HG03565 (cell line): ENCODE data around the gene STARD10.

Experiments used
- ATAC-seq: cut with Tn5 transposase; IDR thresholded peaks from one replicate; pipeline ENCODE4 v1.9.1; 2021; ENCODE audit warnings: mild to moderate bottlenecking, moderate library complexity; ENCODE audit not compliant: unreplicated experiment

STARD10 gene

GRCh38 chr11:72781313-72782080 lies 12.3 kb downstream of the STARD10 start:
- no peak for ATAC-seq

DNA sequence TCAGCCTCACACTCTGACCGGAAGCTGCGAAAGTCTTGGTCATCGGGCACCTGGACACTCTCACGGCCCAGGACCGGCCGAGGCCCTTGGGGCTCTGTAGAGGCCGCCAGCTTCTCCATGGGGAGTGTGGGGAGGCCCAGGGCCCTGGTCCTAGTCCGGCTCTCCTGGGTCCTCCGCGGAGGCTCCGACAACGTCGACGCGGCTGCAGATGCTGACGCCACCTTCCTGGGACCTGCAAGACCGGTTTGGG lies 12.9 kb downstream of the STARD10 start:
- ATAC-seq: no peak

DNA sequence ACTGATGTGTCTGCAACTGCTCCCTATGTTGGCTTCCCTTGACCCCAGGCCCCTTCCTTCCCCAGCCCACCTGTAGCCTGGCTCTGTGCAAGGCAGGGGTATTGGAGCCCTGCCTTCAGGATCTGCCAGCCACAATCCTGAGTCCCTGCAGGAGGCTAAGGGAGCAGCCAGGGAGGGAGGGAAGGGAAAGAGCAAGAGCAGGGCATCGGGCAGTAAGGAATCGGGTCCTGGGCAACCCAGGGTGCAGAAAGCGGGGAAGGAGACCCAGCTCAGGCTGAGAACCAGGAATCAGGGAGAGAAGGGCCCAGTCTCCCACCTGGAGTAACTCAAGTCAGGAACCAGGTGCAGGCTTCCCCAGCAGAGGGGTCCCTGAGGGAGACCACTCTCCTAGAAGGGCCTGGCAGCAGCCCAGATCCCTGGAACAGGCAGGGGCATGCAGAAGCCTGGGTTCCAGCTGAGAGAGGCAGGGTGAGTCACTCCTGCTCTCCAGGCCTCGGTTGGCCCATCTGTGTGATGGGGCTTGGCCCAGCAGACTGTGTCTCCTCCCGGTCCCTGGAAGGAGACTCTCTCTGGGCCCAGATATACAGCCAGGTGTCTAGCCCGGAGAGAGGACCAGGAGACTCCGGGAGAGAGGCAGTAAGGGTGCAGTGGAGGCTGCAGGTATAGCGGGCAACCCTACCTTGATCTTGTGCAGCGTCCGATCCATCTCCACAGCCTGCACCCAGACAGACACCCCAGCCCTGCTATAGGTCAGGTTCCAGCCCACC lies 13.4 kb downstream of the STARD10 start:
- ATAC-seq: no peak

GRCh38 chr11:72779495-72780128 lies 14.2 kb downstream of the STARD10 start:
- ATAC-seq: no peak

DNA sequence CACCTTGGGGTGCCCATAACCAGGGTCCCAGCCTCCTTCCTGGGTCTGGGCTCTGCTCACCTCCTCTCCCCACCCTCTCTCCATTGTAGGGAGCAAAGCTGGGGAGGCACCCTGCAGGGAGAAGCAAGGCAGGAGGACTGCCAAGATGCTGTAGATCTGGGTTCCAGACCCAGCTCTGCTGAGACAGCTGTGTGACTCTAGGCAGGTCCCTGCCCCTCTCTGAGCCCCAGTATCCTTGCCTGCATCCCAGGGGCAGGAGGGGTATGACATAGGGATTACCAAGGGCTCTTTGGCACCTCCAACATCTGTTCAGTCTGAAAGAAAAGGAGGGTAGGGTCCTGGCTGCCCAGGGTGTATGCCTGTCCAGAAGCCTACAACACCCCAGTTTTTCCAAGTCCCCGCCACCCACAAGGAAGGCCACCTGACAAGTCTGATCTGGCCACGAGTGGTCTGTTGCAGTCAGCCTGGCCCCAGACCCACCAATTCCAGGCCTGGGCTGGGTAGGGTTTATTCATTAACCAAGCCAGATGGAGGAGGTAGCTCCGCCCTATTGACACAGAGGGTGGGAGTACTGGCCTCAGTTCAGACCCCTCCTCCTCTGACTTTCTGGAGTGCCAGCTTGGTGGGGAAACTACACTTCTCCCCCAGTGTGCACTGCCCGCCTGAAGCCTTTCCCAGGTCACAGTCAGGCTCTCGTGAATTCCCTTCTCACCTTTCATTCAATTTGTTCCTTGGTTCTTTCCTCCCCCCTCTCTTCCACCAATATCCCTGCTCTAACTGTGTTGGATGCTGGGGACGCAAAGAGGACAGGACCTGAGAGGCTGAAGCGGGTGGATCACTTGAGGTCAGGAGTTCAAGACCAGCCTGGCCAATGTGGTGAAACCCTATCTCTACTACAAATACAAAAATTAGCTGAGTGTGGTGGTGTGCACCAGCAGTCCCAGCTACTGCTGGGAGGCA lies 15.0 kb downstream of the STARD10 start:
- no peak for ATAC-seq

DNA sequence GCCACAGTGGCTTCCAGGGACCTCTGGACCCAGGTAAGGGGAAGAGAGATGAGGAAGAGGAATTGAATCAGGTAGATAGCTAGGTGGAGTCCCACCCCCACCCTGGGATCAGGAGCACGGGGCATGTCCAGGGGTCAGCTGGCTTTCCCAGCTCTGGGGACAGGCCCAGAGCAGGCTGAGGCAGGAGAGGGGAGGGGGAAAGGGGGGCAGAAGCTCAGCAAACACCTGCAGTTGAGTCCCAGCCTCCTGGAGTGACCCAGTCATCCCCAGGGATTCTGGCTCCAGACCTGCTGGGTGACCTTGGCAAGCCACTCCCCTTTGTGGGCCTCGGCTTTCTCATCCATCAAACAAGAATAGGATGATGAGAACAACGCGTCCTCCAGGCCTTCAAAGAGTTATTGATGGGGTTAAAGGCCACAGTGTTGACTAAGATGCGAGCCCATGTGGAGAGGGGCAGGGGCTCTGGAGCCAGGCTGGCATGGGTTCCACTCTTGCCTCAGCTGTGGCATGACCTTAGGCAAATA lies 16.0 kb downstream of the STARD10 start:
- ATAC-seq: no peak

- ATAC-seq: no peak
Measured at GRCh38 chr11:72776844-72777754, 16.7 kb downstream of the STARD10 start.

GRCh38 chr11:72776117-72776843 lies 17.6 kb downstream of the STARD10 start:
- no peak for ATAC-seq

DNA sequence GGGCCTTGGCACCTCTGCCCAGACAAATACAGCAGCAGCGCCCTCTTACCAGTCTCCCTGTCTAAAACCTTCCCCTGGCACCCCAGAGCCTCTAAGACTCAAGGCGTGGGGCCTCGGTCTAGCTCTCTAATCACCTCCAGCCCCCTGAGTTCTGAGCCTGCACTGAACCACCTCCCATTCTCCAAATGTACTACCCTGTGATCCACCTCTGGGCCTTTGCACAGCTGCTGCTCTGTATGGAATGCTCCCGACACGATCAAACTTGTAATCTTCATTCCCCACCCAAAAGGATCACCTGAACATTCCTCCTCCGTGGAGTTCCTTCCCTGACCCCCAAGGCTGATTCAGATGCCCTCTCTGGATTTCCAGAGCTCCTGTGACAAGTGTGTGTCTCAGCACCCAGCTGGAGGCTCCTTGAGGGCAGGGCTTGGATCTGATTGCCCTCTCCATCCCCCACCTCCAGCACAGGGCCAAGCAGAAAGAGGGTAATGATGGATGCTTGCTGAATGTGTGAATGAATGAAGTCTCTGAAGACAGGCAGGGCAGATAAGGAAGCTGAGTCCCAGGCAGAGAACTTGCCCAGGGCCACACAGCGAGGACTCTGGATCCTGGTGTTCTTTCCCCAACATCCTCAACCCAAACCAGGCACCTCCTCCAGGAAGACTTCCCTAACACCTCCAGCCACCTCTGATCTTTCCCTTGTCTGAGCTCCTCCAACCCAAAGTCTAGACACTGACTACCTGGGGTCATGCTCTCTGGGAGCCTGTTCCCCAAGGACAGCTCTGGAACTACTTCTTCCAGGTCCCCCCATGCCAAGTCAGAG lies 18.3 kb downstream of the STARD10 start:
- no peak for ATAC-seq

GRCh38 chr11:72774499-72774898 lies 19.3 kb downstream of the STARD10 start:
- no peak for ATAC-seq

GRCh38 chr11:72773696-72774095 lies 20.2 kb downstream of the STARD10 start:
- ATAC-seq: no peak

DNA sequence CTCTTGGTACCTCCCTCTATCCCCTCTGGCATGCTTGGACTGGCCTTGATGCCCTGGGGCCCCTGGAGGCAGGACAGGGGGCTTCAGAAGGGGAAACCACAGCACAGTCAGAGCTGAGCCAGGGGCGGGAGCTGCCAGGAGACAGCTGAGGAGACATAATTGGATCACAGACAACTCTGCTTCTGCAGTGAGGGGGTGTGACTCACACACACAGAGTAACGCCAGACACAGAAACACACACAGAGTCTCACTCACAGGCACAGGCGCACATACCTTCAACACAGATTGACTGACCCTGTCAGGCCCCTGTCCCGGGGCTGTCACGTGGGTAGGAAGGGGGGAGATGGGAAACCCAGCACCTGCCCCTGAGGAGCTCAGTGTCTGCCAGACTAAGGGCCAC lies 20.6 kb downstream of the STARD10 start:
- no peak for ATAC-seq

- no peak for ATAC-seq
Measured at GRCh38 chr11:72772059-72772458, 21.8 kb downstream of the STARD10 start.

GRCh38 chr11:72771507-72771906 lies 22.3 kb downstream of the STARD10 start:
- ATAC-seq: no peak

DNA sequence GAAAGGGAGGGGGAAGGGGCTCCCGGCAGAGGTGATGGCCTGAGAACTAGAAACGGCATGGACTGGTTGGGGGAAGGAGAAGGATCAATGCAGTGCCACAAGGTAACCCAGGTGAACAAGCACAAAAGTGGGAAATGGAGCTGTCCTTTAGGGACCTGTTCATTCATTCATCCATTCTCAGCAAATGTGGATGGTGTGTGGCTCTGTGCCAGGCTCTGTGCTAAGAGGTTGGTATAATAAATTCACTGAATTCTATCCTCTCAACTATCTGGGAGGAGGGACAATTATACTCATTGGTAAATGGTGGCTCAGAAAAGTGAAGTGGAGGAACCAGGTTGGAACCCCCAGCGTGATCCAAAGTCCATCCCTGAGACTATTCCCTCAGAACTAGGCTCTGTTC lies 23.0 kb downstream of the STARD10 start:
- no peak for ATAC-seq

DNA sequence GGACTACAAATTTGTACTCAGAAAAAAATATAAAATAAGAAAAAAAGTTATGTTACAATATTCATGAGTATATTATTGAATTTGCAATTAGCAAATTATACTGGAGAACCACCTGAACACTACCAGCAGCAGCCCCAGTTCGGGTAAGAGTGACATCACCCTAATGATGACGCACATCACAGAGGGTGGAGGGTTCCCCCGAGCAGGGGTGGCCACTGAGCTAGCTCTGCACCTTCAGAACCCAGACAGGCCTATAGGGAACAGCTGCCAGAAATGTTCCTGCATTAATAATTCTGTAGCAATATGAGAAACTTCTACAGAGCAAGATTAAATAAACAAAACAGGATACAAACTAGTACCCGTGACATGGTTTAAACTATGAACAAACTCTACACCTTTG lies 24.2 kb downstream of the STARD10 start:
- ATAC-seq: no peak

DNA sequence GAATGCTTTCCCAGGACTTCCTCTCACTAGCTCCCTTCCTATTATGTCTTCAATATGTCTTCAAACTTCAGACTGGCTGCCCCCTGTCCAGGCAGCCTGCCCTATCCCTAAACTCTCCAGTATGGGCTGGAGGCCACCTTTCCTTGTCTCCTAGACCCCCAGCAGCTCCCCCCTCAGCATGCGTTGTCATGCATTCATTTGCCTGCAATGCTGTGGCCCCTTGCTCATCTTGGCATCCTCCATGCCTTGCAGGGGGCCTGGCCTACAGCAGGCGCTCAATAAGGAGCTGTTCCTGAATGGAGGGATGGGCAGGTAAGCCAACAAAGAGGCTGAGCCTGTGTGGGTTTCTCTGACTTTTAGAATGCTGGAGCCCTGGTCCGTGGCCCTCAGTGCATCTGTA lies 25.3 kb downstream of the STARD10 start:
- ATAC-seq: no peak
